Activated B cell treated with CpG ODN at 0.5 μM for 24 hours (primary cell): Measurements from ENCODE around the gene ACKR3. TPM values are rescaled to one million over a fixed set of nuclear protein-coding genes. Genes with fewer than 3 reads are reported as not detected.

Source experiments
- ATAC-seq: fragments of 200-7000 bp; cut with Tn5 transposase; one replicate; pipeline ENCODE4 v1.10.0; 2021; ENCODE audit warnings: low read depth, mild to moderate bottlenecking, moderate library complexity
- CTCF ChIA-PET: fragments of 350-600 bp; sonication (Branson Sonifier 250); formaldehyde crosslinking; loops from one replicate; lab custom pipeline; 2021; ENCODE audit warnings: antibody characterized with exemption; lab: Charles Lee
- POLR2A ChIA-PET: fragments of 350-600 bp; sonication (Branson Sonifier 250); formaldehyde crosslinking; loops from one replicate; lab custom pipeline; 2021; ENCODE audit warnings: antibody characterized with exemption; lab: Charles Lee
- DNase-seq: peaks from one replicate; pipeline ENCODE4 v3.0.0; 2022
- H3K27ac Mint-ChIP-seq: one replicate; pipeline ENCODE4 v1.8.0; 2020; ENCODE audit warnings: mixed read lengths
- H3K27me3 Mint-ChIP-seq: one replicate; pipeline ENCODE4 v1.8.0; 2021; ENCODE audit warnings: mixed read lengths
- H3K36me3 Mint-ChIP-seq: one replicate; pipeline ENCODE4 v1.8.0; 2021; ENCODE audit warnings: low read depth, mixed read lengths
- H3K4me1 Mint-ChIP-seq: one replicate; pipeline ENCODE4 v1.8.0; 2021; ENCODE audit warnings: mixed read lengths
- H3K4me3 Mint-ChIP-seq: one replicate; pipeline ENCODE4 v1.8.0; 2020; ENCODE audit warnings: mild to moderate bottlenecking, mixed read lengths
- H3K9me3 Mint-ChIP-seq: one replicate; pipeline ENCODE4 v1.8.0; 2020; ENCODE audit warnings: mixed read lengths
- CTCF ChIP-seq: fragments of 200-600 bp; IDR thresholded peaks from one replicate; pipeline ENCODE4 v1.8.0; 2022; ENCODE audit warnings: antibody characterized with exemption, mild to moderate bottlenecking
- intact Hi-C: fragments of 100-400 bp; cut with micrococcal nuclease; formaldehyde crosslinking; loops from one replicate; pipeline ENCODE4 v1.15.1; 2024
- total RNA-seq: library from RNA; stranded (reverse); gene quantifications from 2 replicates; pipeline ENCODE4 v1.2.3, GENCODE V29; 2022

Gene ACKR3
- total RNA-seq, 1 donor from 2014 or later, result 6.6 TPM

GRCh38 chr2:236576087-236576486 is 6.5 kb downstream of the ACKR3 start:
- Mint-ChIP-seq H3K9me3 (no peaks in the 10 kb centered on the region), H3K4me1 (peaks cover 10% of the 10 kb centered on the region), H3K36me3 (peaks cover 12% of the 10 kb centered on the region), H3K27ac (no peak overlapping the region), H3K4me3 (no peak overlapping the region), H3K27me3 (no peaks in the 10 kb centered on the region)
- intact Hi-C loops, result no loop called here
- ChIA-PET POLR2A (no interaction called here), CTCF (interaction anchor here (1.3 kb wide), 1 partner anchor 63 kb away, joined by 4 read pairs; no protein-coding TSS in a partner anchor)
- no peak for ATAC-seq
- DNase-seq, result no peak
- TF ChIP-seq CTCF, result no peak

DNA sequence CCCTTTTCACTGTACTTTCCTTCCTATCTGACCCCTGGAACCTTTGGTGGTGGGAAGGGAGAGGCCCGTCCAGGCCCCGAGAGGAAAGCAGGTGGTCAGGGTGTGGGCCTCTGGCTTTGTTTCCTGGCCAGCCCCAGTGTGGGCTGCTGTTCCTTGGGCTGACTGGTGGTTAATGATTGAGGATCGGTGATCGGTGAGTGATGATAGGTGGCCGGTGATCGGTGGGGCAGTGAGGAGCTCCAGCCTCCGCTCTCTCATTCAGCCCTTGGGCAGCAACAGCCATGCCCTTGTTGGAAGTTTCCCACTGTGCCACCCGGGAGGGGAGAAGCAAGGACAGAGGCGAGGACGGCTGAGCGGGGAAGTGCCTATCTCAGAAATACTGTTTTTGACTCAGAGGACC is 7.3 kb downstream of the ACKR3 start:
- H3K27me3 Mint-ChIP-seq, result no peaks in the 10 kb centered on the region

GRCh38 chr2:236577481-236578410 is 8.1 kb downstream of the ACKR3 start:
- DNase-seq (no peak), ATAC-seq (no peak)
- no peak overlapping the region for H3K4me3 Mint-ChIP-seq
- no peaks in the 10 kb centered on the region for H3K9me3 Mint-ChIP-seq
- intact Hi-C loops, result no loop called here
- peaks cover 5% of the 10 kb centered on the region for H3K4me1 Mint-ChIP-seq
- H3K27me3 Mint-ChIP-seq, result no peaks in the 10 kb centered on the region
- H3K27ac Mint-ChIP-seq, result no peak overlapping the region
- TF ChIP-seq CTCF, result no peak
- ChIA-PET POLR2A (no interaction called here), CTCF (no interaction called here)
- peaks cover 17% of the 10 kb centered on the region for H3K36me3 Mint-ChIP-seq

More for the DNA sequence above, 7.3 kb downstream of the ACKR3 start:
- Mint-ChIP-seq H3K4me1 (peaks cover 2% of the 10 kb centered on the region), H3K9me3 (no peaks in the 10 kb centered on the region), H3K36me3 (peaks cover 17% of the 10 kb centered on the region), H3K27ac (no peak overlapping the region), H3K4me3 (no peak overlapping the region)
- ATAC-seq (no peak), DNase-seq (no peak)
- ChIA-PET CTCF (interaction anchor here (1.3 kb wide), 1 partner anchor 64 kb away, joined by 4 read pairs; no protein-coding TSS in a partner anchor), POLR2A (no interaction called here)
- intact Hi-C loops, result no loop called here
- no peak for TF ChIP-seq CTCF

- Mint-ChIP-seq H3K4me3 (no peak overlapping the region), H3K4me1 (peaks cover 10% of the 10 kb centered on the region), H3K36me3 (peaks cover 17% of the 10 kb centered on the region), H3K9me3 (no peaks in the 10 kb centered on the region), H3K27ac (no peak overlapping the region), H3K27me3 (no peaks in the 10 kb centered on the region)
- no peak for TF ChIP-seq CTCF
- intact Hi-C loops, result no loop called here
- DNase-seq (no peak), ATAC-seq (no peak)
- POLR2A ChIA-PET, result no interaction called here
- CTCF ChIA-PET, result no interaction called here
Observed at GRCh38 chr2:236578411-236578846, 8.8 kb downstream of the ACKR3 start.

- DNase-seq (no peak), ATAC-seq (no peak)
- H3K4me1 Mint-ChIP-seq, result peaks cover 10% of the 10 kb centered on the region
- no peaks in the 10 kb centered on the region for H3K27me3 Mint-ChIP-seq
- TF ChIP-seq CTCF, result no peak
- no peak overlapping the region for H3K4me3 Mint-ChIP-seq
- H3K27ac Mint-ChIP-seq, result no peak overlapping the region
- H3K36me3 Mint-ChIP-seq, result peaks cover 17% of the 10 kb centered on the region
- intact Hi-C loops, result no loop called here
- ChIA-PET POLR2A (no interaction called here), CTCF (no interaction called here)
- no peaks in the 10 kb centered on the region for H3K9me3 Mint-ChIP-seq
Observed at GRCh38 chr2:236579048-236579745, 9.6 kb downstream of the ACKR3 start.
